Uterus (tissue), 4 donors: ENCODE measurements around the gene ZNF771. TPM values are rescaled to one million over a fixed set of nuclear protein-coding genes. Genes with fewer than 3 reads are reported as not detected.
A peak's percentile ranks its signal among the peaks of the same experiment; 100 is the strongest.

Experiments
- DNase-seq, 2 donors: peaks; one replicate each; pipeline ENCODE4 v3.0.0-alpha.2; 2019 to 2020
- H3K27ac ChIP-seq, 2 donors: fragments of 200-600 bp; sonication (generic); 1 replicate in 1 of 2; 2 replicates in 1 of 2; pipeline ENCODE4 v1.5.1; 2016 to 2018
- H3K27me3 ChIP-seq, 2 donors: fragments of 200-600 bp; sonication (generic); one replicate each; pipeline ENCODE4 v1.5.1; 2018 to 2019; ENCODE audit warnings: control low read depth in 1 of 2
- H3K36me3 ChIP-seq, 2 donors: fragments of 200-600 bp; sonication (generic); one replicate each; pipeline ENCODE4 v1.5.1; 2019; ENCODE audit warnings: control low read depth in 1 of 2
- H3K4me1 ChIP-seq, 2 donors: fragments of 200-600 bp; sonication (generic); one replicate each; pipeline ENCODE4 v1.5.1; 2018 to 2019; ENCODE audit warnings: control low read depth in 1 of 2
- H3K4me3 ChIP-seq, 2 donors: fragments of 200-600 bp; sonication (generic); 1 replicate in 1 of 2; 2 replicates in 1 of 2; pipeline ENCODE4 v1.5.1; 2018 to 2019; ENCODE audit warnings: mild to moderate bottlenecking in 1 of 2
- H3K9me3 ChIP-seq, 2 donors: fragments of 200-600 bp; sonication (generic); one replicate each; pipeline ENCODE4 v1.5.1; 2019; ENCODE audit warnings: control low read depth in 1 of 2
- POLR2A ChIP-seq, 2 donors: fragments of 450-650 bp; IDR thresholded peaks; one replicate each; pipeline ENCODE4 v1.6.1; 2016; ENCODE audit warnings: antibody characterized with exemption in 2 of 2, mild to moderate bottlenecking in 1 of 2, moderate library complexity in 1 of 2
- intact Hi-C: fragments of 100-400 bp; cut with DNase I; formaldehyde crosslinking; loops from one replicate; pipeline ENCODE4 v1.15.1; 2023; ENCODE audit warnings: low total_unique reads
- total RNA-seq, 4 donors: library from RNA; depleted of rRNA in 3 of 4; stranded (reverse); fragments of >200 nt in 3 of 4; gene quantifications; one replicate each; pipeline versions ENCODE4 v1.1.0 to v1.2.4, GENCODE V29; 2014 to 2023
- TF ChIP-seq, protein P1 (sequence below), 4 experiments: fragments of 200-600 bp in 2 of 4; fragments of 450-650 bp in 2 of 4; sonication (generic) in 2 of 4; IDR thresholded peaks; one replicate each; pipeline ENCODE4 v1.5.1; 2016 to 2019; ENCODE audit warnings: antibody characterized with exemption in 4 of 4, mild to moderate bottlenecking in 2 of 4, moderate library complexity in 1 of 4
- donor health status: DM: yes; HTN: yes; CAD: no.

Gene ZNF771
- total RNA-seq = 10 to 100 TPM; 12.2 to 75.3 (median 25.6) TPM

DNA sequence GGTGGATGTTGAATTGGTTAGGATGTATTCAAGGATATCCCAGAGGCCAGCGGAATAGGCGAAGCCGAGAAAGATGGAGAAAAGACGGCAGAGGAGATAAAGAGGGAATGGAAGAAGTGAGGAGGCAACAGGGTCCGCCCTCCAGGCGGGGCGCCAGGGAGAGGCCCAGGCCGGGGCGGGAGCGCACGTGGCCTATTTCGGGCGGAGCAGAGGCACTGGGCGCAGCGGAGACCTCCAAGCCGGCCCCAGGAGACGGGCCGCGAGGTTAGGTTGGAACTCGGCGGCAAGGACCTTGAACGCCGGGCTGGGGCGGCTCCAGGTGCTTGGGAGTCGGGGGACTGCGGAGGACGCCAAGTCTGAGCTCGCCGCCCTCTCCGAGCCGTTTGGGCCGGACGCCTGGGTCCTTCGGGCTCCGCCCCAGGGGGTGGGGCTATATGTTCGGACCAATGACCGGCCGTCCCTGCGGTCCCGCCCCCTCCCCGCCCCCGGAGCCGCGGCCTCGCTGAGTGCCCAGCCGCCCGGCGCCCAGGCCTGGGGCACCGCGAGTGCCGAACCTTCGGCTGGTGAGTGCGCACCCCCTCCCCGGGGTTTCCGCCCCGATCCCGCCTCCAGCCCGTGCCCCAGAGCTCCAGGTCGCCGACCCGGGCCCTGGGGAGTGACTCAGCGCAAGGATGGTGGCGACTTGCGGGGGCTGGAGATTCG, at the start of gene ZNF771:
ZNF771 (plus strand) TSS at position 505 of the 702 bp plus-strand sequence. CDS start 448 bp downstream, outside the sequence.
- no peaks in the 10 kb centered on the region for H3K9me3 ChIP-seq
- no peaks in the 10 kb centered on the region for H3K27me3 ChIP-seq
- peak within 1 kb of the TSS; percentile 71 to 75 for H3K4me3 ChIP-seq
- TF ChIP-seq, protein P1, sequence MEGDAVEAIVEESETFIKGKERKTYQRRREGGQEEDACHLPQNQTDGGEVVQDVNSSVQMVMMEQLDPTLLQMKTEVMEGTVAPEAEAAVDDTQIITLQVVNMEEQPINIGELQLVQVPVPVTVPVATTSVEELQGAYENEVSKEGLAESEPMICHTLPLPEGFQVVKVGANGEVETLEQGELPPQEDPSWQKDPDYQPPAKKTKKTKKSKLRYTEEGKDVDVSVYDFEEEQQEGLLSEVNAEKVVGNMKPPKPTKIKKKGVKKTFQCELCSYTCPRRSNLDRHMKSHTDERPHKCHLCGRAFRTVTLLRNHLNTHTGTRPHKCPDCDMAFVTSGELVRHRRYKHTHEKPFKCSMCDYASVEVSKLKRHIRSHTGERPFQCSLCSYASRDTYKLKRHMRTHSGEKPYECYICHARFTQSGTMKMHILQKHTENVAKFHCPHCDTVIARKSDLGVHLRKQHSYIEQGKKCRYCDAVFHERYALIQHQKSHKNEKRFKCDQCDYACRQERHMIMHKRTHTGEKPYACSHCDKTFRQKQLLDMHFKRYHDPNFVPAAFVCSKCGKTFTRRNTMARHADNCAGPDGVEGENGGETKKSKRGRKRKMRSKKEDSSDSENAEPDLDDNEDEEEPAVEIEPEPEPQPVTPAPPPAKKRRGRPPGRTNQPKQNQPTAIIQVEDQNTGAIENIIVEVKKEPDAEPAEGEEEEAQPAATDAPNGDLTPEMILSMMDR (IDR thresholded peaks at IDR 0.05) = no peak
- peak; percentile 50 to 78 for TF ChIP-seq POLR2A (IDR thresholded peaks at IDR 0.05)
- peak; percentile 94 to 95 for DNase-seq
- H3K36me3 ChIP-seq = no peaks in the 10 kb centered on the region
- peak within 1 kb of the TSS; percentile 78 to 92 for H3K27ac ChIP-seq
- intact Hi-C loops = no loop called here
- peaks cover 9 to 13% of the 10 kb centered on the region in 2 donors for H3K4me1 ChIP-seq

DNA sequence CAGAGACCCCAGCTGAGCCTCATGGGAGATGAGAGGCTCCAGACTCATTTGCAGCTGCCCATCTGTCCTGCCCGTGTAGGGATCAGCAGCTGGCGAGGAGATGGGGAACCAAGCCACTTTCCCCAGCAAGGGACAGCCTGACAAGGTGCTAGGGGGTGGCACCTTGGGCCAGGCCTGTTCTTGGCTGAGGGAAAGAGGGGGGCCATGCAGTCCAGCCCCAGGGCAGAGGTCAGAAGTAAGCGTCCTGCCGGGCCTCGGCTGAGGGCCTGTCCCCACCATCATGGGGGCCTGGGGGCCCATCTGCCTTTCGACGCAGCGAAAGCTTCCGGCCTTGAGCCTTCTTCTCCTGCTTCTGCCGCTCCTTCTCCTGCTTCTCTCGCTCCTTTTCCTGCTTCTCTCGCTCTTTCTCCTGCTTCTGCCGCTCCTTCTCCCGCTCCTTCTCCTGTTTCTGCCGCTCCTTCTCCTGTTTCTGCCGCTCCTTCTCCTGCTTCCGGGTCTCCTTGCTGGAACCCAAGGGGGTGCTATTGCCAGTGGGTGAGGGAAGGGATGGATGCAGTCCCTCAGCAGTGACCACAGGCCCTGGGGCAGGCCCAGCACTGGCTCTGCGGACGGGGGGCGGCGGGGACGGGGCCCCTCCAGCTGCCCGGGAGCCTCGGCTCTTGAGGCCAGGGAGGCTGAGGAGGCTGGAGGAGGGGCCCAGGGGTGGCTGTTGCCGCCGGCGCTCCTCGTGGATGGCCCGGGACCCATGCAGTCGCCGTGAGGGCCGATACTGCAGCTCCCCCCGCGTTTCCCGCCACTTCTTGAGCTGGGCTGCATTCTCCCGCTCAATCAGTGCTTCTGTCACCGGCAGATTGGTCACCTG, 49.5 kb upstream of the ZNF771 start:
- TF ChIP-seq, protein P1 (IDR thresholded peaks at IDR 0.05) = no peak
- Histone ChIP-seq H3K36me3 (no peaks in the 10 kb centered on the region), H3K4me1 (peaks cover 11 to 15% of the 10 kb centered on the region in 2 donors), H3K27ac (no peak overlapping the region), H3K9me3 (no peaks in the 10 kb centered on the region), H3K4me3 (no peak overlapping the region), H3K27me3 (no peaks in the 10 kb centered on the region)
- no peak for DNase-seq
- intact Hi-C loops = no loop called here

DNA sequence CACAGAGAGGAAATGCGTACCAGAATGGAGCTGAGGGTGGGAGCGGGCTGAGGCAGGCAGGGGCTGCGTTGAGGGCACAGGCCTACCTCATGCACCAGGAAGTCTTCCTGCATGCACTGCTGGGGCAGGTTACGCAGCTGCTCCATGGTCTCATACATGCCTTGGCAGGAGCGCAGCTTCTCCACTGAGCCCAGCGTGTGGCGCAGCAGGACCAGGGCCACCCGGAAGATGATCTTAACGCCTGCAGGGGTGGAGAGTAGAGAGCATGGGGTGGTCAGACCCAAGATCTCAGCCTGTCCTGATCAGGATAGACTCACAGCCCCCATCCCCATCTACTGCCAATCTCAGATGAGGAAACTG, 48.8 kb upstream of the ZNF771 start:
- no peak for TF ChIP-seq POLR2A (IDR thresholded peaks at IDR 0.05)
- TF ChIP-seq, protein P1 (IDR thresholded peaks at IDR 0.05) = no peak
- Histone ChIP-seq H3K4me1 (peaks cover 10 to 15% of the 10 kb centered on the region in 2 donors), H3K27me3 (no peaks in the 10 kb centered on the region), H3K36me3 (no peaks in the 10 kb centered on the region), H3K9me3 (no peaks in the 10 kb centered on the region), H3K4me3 (no peak overlapping the region), H3K27ac (no peak overlapping the region)
- no peak for DNase-seq
- intact Hi-C loops = no loop called here

DNA sequence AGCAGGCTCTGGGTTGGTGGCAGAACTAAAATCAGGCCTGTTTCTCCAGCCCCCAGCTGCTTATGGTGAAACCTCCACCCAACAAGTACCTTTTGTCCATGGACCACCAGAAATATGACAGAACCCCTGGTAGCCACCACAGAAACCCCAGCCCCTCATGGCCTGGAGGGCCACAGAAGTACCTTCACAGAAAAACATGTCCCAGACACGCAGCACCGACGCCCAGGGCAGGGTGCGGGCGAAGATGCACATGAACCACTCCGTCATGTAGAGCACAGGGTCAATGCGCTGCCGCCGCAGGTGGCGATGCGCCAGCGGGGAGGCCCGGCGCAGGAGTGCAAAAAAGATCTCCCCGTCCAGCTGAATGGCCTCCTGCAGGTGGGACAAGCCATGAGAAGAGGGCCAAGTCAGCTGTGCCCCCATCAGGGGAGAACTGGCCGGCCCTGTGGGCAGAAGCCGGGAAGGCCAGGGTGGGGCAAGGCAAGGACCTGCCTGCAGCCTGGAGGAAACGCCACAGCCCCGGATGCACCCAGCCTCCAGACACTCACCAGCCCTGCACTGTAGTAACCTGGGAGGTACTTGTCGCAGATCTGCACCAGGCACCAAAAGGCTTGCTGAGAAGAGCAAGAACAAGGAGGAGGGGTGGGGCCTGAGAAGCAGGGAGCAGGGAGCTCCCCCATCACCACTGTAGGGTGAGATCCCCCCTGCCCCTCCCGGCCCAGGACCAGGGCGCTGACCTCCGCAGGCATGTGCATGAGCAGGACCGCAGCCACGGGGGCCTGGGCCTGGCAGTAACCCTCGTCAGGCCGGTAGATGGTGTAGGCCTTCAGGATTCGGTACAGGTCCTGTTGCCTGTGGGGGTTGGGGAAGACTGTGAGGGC, 48.2 kb upstream of the ZNF771 start:
- Histone ChIP-seq H3K27ac (no peak overlapping the region), H3K27me3 (no peaks in the 10 kb centered on the region), H3K36me3 (no peaks in the 10 kb centered on the region), H3K4me3 (no peak overlapping the region), H3K9me3 (no peaks in the 10 kb centered on the region), H3K4me1 (peaks cover 7 to 12% of the 10 kb centered on the region in 2 donors)
- no peak for TF ChIP-seq POLR2A (IDR thresholded peaks at IDR 0.05)
- TF ChIP-seq, protein P1 (IDR thresholded peaks at IDR 0.05) = no peak
- intact Hi-C loops = no loop called here
- DNase-seq = no peak
